ENCODE data around the gene TSTD1.
"Not testable (repeated sequence)": the region's sequence is repeated elsewhere in the genome, so short reads cannot be mapped to it uniquely, and the experiment has no call there.

Gene TSTD1

GRCh38 chr1:161031874-161032273 lies 6.9 kb downstream of the TSTD1 start:
- Mint-ChIP-seq H3K4me3 (no peak overlapping the region), H3K9me3 (ENCODE audit: low read depth) (no peaks in the 10 kb centered on the region), H3K36me3 (peaks cover 11% of the 10 kb centered on the region), H3K27ac (peak overlapping the region; percentile 84), H3K4me1 (ENCODE audit: low read depth) (peaks cover 28% of the 10 kb centered on the region), H3K27me3 (no peaks in the 10 kb centered on the region)

- not testable (repeated sequence) for H3K4me3 Mint-ChIP-seq; H3K27ac Mint-ChIP-seq; H3K9me3 Mint-ChIP-seq (ENCODE audit: low read depth); H3K27me3 Mint-ChIP-seq
- peaks cover 28% of the 10 kb centered on the region for H3K4me1 Mint-ChIP-seq (ENCODE audit: low read depth)
- peaks cover 13% of the 10 kb centered on the region for H3K36me3 Mint-ChIP-seq
Observed at GRCh38 chr1:161029466-161029865, 9.3 kb downstream of the TSTD1 start.

GRCh38 chr1:161026954-161027353 lies 11.8 kb downstream of the TSTD1 start:
- not testable (repeated sequence) for H3K4me3 Mint-ChIP-seq; H3K27me3 Mint-ChIP-seq; H3K9me3 Mint-ChIP-seq (ENCODE audit: low read depth); H3K36me3 Mint-ChIP-seq
- H3K4me1 Mint-ChIP-seq (ENCODE audit: low read depth) = peaks cover 15% of the 10 kb centered on the region
- H3K27ac Mint-ChIP-seq = peak overlapping the region; percentile 24

GRCh38 chr1:161022432-161022831 lies 16.3 kb downstream of the TSTD1 start:
- H3K36me3 Mint-ChIP-seq; H3K9me3 Mint-ChIP-seq (ENCODE audit: low read depth); H3K27ac Mint-ChIP-seq; H3K27me3 Mint-ChIP-seq: not testable (repeated sequence)
- peak overlapping the region; percentile 92 for H3K4me3 Mint-ChIP-seq
- peaks cover 35% of the 10 kb centered on the region for H3K4me1 Mint-ChIP-seq (ENCODE audit: low read depth)

GRCh38 chr1:161021970-161022353 lies 16.8 kb downstream of the TSTD1 start:
- H3K27me3 Mint-ChIP-seq = no peaks in the 10 kb centered on the region
- H3K27ac Mint-ChIP-seq = no peak overlapping the region
- H3K36me3 Mint-ChIP-seq = peaks cover 3% of the 10 kb centered on the region
- peaks cover 32% of the 10 kb centered on the region for H3K4me1 Mint-ChIP-seq (ENCODE audit: low read depth)
- peak overlapping the region; percentile 92 for H3K4me3 Mint-ChIP-seq
- H3K9me3 Mint-ChIP-seq (ENCODE audit: low read depth) = no peaks in the 10 kb centered on the region

GRCh38 chr1:161021165-161021969 lies 17.4 kb downstream of the TSTD1 start:
- no peaks in the 10 kb centered on the region for H3K9me3 Mint-ChIP-seq (ENCODE audit: low read depth)
- no peaks in the 10 kb centered on the region for H3K36me3 Mint-ChIP-seq
- peaks cover 31% of the 10 kb centered on the region for H3K4me1 Mint-ChIP-seq (ENCODE audit: low read depth)
- H3K4me3 Mint-ChIP-seq = peak overlapping the region; percentile 92
- peak overlapping the region; percentile 87 for H3K27ac Mint-ChIP-seq
- H3K27me3 Mint-ChIP-seq = no peaks in the 10 kb centered on the region

GRCh38 chr1:161020509-161021164 lies 18.1 kb downstream of the TSTD1 start, which contains the start of gene F11R:
Gene F11R, minus strand, starts transcription at chr1:161021152. Its CDS starts 79 bp downstream, at chr1:161021073.
- Mint-ChIP-seq H3K27me3 (no peaks in the 10 kb centered on the region), H3K36me3 (no peaks in the 10 kb centered on the region), H3K4me1 (ENCODE audit: low read depth) (peaks cover 31% of the 10 kb centered on the region), H3K27ac (peak within 1 kb of the TSS; percentile 87), H3K9me3 (ENCODE audit: low read depth) (no peaks in the 10 kb centered on the region), H3K4me3 (peak within 1 kb of the TSS; percentile 92)

GRCh38 chr1:161019751-161020495 lies 18.8 kb downstream of the TSTD1 start:
- H3K4me1 Mint-ChIP-seq (ENCODE audit: low read depth) = peaks cover 31% of the 10 kb centered on the region
- no peaks in the 10 kb centered on the region for H3K36me3 Mint-ChIP-seq
- peak overlapping the region; percentile 92 for H3K4me3 Mint-ChIP-seq
- H3K9me3 Mint-ChIP-seq (ENCODE audit: low read depth) = no peaks in the 10 kb centered on the region
- H3K27me3 Mint-ChIP-seq = no peaks in the 10 kb centered on the region
- H3K27ac Mint-ChIP-seq = peak overlapping the region; percentile 29

- not testable (repeated sequence) for H3K36me3 Mint-ChIP-seq, H3K27ac Mint-ChIP-seq
Observed at GRCh38 chr1:161019111-161019660, 19.6 kb downstream of the TSTD1 start.

GRCh38 chr1:161018631-161018930 lies 20.2 kb downstream of the TSTD1 start:
- no peaks in the 10 kb centered on the region for H3K27me3 Mint-ChIP-seq
- H3K27ac Mint-ChIP-seq = no peak overlapping the region
- no peaks in the 10 kb centered on the region for H3K9me3 Mint-ChIP-seq (ENCODE audit: low read depth)
- no peaks in the 10 kb centered on the region for H3K36me3 Mint-ChIP-seq
- no peak overlapping the region for H3K4me3 Mint-ChIP-seq
- peaks cover 39% of the 10 kb centered on the region for H3K4me1 Mint-ChIP-seq (ENCODE audit: low read depth)

More at GRCh38 chr1:161019111-161019660, 19.6 kb downstream of the TSTD1 start:
- Mint-ChIP-seq H3K4me1 (ENCODE audit: low read depth) (peaks cover 33% of the 10 kb centered on the region), H3K4me3 (peak overlapping the region; percentile 6)
- H3K9me3 Mint-ChIP-seq (ENCODE audit: low read depth); H3K27me3 Mint-ChIP-seq: not testable (repeated sequence)

- Mint-ChIP-seq H3K4me3 (no peak overlapping the region), H3K36me3 (no peaks in the 10 kb centered on the region), H3K4me1 (ENCODE audit: low read depth) (peaks cover 45% of the 10 kb centered on the region), H3K27ac (no peak overlapping the region), H3K9me3 (ENCODE audit: low read depth) (no peaks in the 10 kb centered on the region), H3K27me3 (no peaks in the 10 kb centered on the region)
Observed at GRCh38 chr1:161017756-161018630, 20.8 kb downstream of the TSTD1 start.

- H3K4me3 Mint-ChIP-seq; H3K27me3 Mint-ChIP-seq; H3K27ac Mint-ChIP-seq; H3K36me3 Mint-ChIP-seq; H3K9me3 Mint-ChIP-seq (ENCODE audit: low read depth): not testable (repeated sequence)
- peaks cover 49% of the 10 kb centered on the region for H3K4me1 Mint-ChIP-seq (ENCODE audit: low read depth)
Observed at GRCh38 chr1:161017181-161017580, 21.6 kb downstream of the TSTD1 start.

- H3K4me3 Mint-ChIP-seq = not testable (repeated sequence)
- Mint-ChIP-seq H3K4me1 (ENCODE audit: low read depth) (peaks cover 50% of the 10 kb centered on the region), H3K27ac (peak overlapping the region; percentile 68)
Observed at GRCh38 chr1:161016683-161017082, 22.1 kb downstream of the TSTD1 start.

GRCh38 chr1:161013488-161014230 lies 25.1 kb downstream of the TSTD1 start:
- Mint-ChIP-seq H3K36me3 (no peaks in the 10 kb centered on the region), H3K27me3 (no peaks in the 10 kb centered on the region), H3K9me3 (ENCODE audit: low read depth) (no peaks in the 10 kb centered on the region), H3K4me1 (ENCODE audit: low read depth) (peaks cover 27% of the 10 kb centered on the region), H3K27ac (peak overlapping the region; percentile 95), H3K4me3 (peak overlapping the region; percentile 78)

More at GRCh38 chr1:161016683-161017082, 22.1 kb downstream of the TSTD1 start:
- H3K36me3 Mint-ChIP-seq; H3K9me3 Mint-ChIP-seq (ENCODE audit: low read depth); H3K27me3 Mint-ChIP-seq: not testable (repeated sequence)
